HCT116 (cell line): ENCODE data around the gene ITPR2.

Experiments
- RAD21 ChIP-seq: IDR thresholded peaks from 2 replicates; pipeline ENCODE4 v1.6.1; 2012; ENCODE audit warnings: low read depth, mild to moderate bottlenecking
- ZNF274 ChIP-seq: fragments of 200-500 bp; sonication (Bioruptor generic); IDR thresholded peaks from 2 replicates; pipeline ENCODE4 v1.6.1; 2014; ENCODE audit warnings: mild to moderate bottlenecking, low read depth, low read length, inconsistent platforms

- TF ChIP-seq ZNF274: no peak
- no peak for TF ChIP-seq RAD21
Measured at GRCh38 chr12:26534071-26534470, 298.9 kb downstream of the ITPR2 start.
